ENCODE measurements around the gene GSAP.

- TF ChIP-seq CTCF (conservative IDR thresholded peaks at IDR 0.05; ENCODE audit: low read depth, low read length), result no peak
- TF ChIP-seq EZH2phosphoT487 (IDR thresholded peaks at IDR 0.05; ENCODE audit: borderline replicate concordance, low read length), result no peak
These were observed 55.2 kb downstream of the GSAP start for GRCh38 chr7:77360969-77361368.
